Measurements from ENCODE around the gene TDRKH.

Gene TDRKH, protein sequence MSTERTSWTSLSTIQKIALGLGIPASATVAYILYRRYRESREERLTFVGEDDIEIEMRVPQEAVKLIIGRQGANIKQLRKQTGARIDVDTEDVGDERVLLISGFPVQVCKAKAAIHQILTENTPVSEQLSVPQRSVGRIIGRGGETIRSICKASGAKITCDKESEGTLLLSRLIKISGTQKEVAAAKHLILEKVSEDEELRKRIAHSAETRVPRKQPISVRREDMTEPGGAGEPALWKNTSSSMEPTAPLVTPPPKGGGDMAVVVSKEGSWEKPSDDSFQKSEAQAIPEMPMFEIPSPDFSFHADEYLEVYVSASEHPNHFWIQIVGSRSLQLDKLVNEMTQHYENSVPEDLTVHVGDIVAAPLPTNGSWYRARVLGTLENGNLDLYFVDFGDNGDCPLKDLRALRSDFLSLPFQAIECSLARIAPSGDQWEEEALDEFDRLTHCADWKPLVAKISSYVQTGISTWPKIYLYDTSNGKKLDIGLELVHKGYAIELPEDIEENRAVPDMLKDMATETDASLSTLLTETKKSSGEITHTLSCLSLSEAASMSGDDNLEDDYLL

GRCh38 chr1:151790071-151790939 lies at the start of gene TDRKH:
TSS of gene TDRKH (minus strand) at chr1:151790500. CDS start at chr1:151783022, 7,478 bp downstream.
- peak; percentile 99 for DNase-seq

GRCh38 chr1:151839457-151840403 lies 49.4 kb upstream of the TDRKH start, which contains the start of gene C2CD4D:
TSS of gene C2CD4D (minus strand) at chr1:151839820. CDS start at chr1:151838989, 831 bp downstream.
- no peak for DNase-seq

DNA sequence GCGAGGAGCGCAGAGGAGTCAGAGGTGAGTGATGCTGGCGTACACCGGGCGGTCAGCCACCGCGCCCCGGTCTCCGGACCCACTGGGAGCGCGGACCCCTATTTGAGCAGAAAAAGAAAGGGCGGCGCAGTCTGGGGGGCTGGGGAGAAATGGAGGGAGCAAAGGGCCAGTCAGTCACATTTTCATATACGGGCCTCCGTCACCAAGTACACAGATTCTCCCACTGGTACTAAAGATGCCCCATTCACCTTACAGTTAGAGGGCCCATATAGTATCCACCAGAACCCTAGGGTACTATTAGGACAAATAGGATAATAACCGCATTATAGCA lies 48.7 kb upstream of the TDRKH start:
- DNase-seq = no peak

- DNase-seq = no peak
These were observed 48.2 kb upstream of the TDRKH start for GRCh38 chr1:151838222-151839081.

DNA sequence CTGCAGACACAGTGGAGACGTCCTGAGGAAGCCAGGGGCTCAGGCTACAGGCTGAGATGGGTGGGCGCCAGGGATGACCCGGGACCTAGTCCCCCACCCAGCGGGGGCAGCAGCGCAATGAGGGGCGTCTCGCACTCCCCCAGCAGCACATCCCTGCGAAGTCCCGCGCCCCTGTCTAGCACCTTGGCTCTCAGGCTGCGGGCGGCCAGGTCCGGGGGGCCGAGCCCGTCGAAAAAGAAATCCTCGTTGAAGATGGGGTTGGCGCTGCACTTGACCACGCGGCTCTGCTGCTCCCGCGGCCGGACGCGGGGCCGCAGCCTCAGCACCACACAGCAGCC lies 47.6 kb upstream of the TDRKH start:
- DNase-seq = no peak

DNA sequence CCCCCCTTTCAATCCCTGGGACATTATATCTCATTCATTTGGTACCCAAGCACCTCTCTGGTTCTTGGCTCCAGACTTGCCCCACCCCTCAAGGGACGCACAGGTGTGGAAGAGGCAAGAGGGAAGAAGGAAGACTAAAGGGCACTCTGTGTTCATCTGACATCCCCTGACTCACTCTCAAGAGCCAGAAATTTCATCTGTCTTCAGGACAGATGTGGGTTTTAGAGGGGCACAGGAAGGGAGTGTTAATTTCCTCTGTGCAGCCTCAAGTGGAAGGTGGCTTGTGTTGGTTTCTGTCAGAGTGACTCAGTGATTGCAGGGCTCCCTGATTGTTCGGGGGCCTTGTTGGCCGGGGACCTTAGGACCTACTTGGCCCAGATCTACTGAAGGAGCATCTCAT lies 46.9 kb upstream of the TDRKH start:
- DNase-seq = no peak

DNA sequence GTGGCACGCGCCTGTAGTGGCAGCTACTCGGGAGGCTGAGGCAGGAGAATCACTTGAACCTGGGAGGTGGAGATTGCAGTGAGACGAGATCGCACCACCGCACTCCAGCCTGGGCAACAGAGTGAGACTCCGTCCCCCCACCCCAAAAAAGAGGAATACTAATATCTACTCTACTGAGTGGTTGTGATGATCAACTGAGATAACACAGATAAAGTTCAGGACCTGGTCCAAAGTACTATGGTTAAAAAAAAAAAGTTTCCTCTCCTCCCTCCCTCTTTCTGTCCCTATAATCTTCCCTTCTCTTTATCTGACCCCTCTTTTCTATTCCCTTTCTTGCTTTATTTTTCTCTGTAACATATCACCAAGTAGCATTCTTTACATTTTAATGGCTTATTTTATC lies 45.3 kb upstream of the TDRKH start:
- DNase-seq = no peak

- DNase-seq = no peak
These were observed 43.9 kb upstream of the TDRKH start for GRCh38 chr1:151834239-151834638.

DNA sequence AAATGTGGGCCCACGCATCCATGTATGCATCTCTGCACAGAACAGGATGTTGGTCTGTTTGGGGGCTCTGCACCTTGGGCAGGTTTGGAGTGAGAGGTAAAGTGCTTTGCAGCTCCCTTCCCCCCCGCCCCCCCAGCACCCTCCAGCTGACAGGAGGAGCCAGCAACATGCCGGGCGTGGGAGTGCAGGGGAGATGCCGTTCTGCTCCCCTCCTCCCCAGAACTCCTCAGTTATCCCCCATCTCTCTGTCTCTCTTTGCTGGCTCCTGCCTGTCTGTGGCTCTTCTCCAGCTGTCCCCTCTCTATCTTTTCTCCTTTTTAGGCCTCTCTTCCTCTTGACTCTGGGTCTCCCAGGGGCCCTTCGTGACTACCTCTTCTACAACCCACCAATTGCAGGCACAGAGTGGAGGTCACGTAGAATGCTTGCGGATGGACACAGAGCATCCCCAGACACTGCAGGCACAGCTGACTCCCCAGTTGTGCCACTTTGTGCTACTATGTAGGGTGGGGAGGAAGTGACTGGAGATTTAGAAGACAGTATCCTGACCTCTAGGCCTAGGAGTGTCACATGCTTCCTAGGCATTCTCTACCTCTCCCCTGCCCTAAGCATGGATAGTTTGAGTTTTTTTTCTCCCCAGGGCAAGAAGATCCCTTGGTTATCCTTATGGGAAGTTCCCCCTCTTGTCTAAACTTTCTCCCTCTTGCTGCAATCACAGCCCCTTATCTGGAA lies 43.0 kb upstream of the TDRKH start:
- no peak for DNase-seq

DNA sequence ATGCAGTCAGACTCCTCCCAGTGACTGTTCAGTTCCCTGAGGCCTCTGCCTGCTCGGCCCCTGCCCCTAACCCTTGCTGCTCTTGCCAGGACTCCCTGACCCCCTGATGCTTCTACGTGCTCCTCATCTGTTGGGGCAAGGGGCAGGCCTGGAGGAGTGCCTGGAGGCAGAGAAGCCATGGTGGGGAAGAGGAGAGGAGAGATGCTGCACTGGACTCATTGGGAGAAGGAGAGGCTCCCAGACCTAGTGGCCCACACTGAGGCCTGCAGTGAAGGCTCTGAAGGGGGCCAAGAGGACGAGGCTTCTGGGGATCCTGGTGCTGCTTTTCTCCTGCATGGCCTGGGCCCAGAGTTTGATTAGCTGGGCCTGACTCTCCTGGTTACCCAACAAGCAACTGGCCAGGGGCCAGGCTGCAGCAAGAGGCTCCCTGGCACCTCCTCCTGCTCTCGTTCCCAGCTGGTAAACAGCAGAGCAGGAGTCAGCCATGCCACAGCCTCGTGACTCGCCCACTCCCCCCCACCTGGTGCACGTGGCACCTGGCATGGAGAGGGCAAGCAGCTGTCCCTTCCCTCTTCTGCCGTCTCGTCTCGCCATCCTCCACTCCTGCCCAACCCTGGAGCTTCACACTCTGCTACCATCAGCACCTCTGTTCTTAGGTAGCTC lies 42.1 kb upstream of the TDRKH start:
- DNase-seq = peak; percentile 33

DNA sequence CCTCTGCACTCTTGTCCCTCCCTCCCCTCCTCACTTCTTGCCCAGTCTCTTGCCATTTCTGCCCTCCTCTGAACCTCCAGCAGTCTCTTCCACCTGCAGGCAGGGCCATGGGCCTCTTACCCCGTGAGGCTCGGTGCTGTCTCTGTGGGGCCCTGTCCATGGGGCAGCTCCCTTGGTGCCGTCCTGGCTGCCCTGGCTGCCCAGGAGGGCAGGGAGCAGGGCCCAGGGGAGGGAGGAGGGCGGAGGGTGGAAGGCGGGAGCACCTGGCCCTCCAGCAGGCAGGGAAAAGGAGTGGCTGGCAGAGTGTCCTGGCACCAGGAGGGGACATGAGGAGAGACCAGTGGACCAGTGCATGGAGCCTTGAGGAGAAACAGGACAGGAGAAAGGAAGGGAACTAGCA lies 41.3 kb upstream of the TDRKH start, which contains the start of gene RORC:
TSS of gene RORC (minus strand) at position 198 of the 400 bp plus-strand sequence. CDS start at position 160, 38 bp downstream.
- DNase-seq = no peak

DNA sequence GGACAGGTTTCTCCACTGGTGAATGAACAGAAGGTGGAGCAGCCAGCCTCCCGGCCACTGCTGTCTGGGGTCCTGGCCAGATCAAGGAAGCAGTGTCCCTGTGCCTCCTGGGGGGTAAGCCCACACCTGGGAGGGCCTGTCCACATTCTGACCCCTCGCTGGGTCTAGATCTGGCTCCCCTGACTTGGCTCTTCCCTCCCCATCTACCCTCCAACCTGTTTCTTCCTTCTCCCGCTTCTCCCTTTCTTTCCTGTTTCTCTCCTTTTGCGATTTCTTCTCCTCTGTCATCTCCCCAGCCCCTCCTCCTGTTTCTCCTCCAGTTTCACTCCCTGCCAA lies 40.9 kb upstream of the TDRKH start:
- no peak for DNase-seq

- no peak for DNase-seq
These were observed 39.8 kb upstream of the TDRKH start for GRCh38 chr1:151830055-151830454.

- DNase-seq = no peak
These were observed 39.2 kb upstream of the TDRKH start for GRCh38 chr1:151829352-151830046.

- no peak for DNase-seq
These were observed 38.6 kb upstream of the TDRKH start for GRCh38 chr1:151828921-151829320.

GRCh38 chr1:151827853-151828252 lies 37.6 kb upstream of the TDRKH start:
- no peak for DNase-seq

GRCh38 chr1:151825751-151826660 lies 35.7 kb upstream of the TDRKH start:
- no peak for DNase-seq

DNA sequence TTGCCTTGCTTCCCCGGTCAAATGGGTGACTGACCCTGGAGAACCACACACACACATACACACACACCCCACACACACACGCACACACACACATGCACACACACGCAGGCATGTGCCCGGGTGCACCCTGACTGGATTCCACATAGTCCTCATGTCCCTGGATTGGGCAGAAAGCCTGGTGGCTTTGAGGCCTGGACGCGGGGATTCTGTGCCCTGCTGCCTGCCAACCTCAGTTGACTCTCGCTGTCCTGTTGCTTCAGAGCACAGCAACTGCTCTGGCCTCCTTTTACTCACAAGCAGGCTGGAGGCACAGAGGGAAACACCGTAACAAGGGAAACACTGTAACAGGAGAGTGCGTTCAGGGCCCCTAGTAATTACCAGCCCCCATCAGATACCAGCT lies 34.9 kb upstream of the TDRKH start:
- no peak for DNase-seq

DNA sequence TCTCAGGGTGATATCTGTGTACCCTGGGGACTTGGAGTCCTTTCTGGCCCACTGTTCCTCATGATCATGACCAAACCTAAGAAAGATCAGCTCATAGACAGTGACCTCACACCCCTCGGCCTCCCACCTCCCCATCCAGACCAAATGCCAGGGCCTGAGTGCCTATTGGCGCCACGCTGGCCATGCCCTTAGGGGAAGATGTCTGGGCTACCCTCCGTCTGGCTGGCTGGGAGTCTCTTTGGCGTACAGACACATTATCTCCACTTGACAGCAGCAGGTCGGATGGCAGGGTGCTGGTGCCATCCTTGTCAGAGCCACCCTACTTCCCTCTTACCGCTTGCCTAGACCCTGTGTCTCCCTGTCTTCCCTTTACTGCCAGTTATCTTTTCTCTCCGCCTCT lies 32.9 kb upstream of the TDRKH start:
- no peak for DNase-seq
